ENCODE data around the gene GPI. TPM values are rescaled to one million over a fixed set of nuclear protein-coding genes. Genes with fewer than 3 reads are reported as not detected.
"Not testable (repeated sequence)": the region's sequence is repeated elsewhere in the genome, so short reads cannot be mapped to it uniquely, and the experiment has no call there.

Gene GPI
- total RNA-seq, 1 donor = 102 TPM

GRCh38 chr19:34383599-34383998 lies 18.6 kb downstream of the GPI start:
- DNase-seq (ENCODE audit: low read depth) = no peak

DNA sequence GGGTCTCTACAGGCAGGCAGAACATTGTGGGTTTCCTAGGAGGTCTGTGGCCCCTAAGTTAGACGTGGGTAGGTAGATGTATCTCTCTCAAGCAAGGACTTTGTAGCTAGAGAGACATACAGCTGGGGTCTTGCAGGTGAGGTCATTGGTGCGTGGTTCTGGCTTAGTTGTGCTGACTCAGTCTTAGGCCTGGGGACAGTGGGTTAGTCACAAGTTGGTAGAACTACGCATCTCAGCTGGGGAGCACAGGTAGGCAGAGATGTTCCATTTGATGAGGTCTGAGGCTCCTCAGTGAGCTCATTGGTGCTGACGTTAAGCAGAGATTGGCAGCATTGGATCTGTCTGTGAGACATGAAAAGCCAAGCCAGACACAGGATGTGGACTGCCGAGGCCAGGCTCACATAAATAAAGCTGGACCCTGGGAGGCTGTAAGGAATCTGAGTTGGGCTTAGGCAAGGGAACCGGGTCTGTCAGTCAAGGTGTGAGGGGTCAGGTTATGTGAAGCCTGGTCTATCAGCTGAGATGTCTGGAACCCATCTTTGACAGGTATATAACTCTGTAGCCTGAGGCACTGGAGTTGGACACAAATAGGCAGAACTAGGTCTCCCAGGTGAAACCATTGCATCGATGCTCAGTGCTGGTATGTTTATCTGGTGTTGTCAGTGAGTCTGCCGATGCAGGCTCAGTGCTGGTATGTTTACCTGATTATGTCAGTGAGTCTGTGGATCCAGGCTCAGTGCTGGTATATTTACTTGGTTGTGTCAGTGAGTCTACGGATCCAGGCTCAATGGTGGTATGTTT lies 21.8 kb downstream of the GPI start:
- no peak for DNase-seq (ENCODE audit: low read depth)
- no peak overlapping the region for H3K4me3 ChIP-seq (ENCODE audit: low read depth, low read length)
- TF ChIP-seq, protein P1, sequence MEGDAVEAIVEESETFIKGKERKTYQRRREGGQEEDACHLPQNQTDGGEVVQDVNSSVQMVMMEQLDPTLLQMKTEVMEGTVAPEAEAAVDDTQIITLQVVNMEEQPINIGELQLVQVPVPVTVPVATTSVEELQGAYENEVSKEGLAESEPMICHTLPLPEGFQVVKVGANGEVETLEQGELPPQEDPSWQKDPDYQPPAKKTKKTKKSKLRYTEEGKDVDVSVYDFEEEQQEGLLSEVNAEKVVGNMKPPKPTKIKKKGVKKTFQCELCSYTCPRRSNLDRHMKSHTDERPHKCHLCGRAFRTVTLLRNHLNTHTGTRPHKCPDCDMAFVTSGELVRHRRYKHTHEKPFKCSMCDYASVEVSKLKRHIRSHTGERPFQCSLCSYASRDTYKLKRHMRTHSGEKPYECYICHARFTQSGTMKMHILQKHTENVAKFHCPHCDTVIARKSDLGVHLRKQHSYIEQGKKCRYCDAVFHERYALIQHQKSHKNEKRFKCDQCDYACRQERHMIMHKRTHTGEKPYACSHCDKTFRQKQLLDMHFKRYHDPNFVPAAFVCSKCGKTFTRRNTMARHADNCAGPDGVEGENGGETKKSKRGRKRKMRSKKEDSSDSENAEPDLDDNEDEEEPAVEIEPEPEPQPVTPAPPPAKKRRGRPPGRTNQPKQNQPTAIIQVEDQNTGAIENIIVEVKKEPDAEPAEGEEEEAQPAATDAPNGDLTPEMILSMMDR (IDR thresholded peaks at IDR 0.05; ENCODE audit: insufficient read depth, low read depth, low read length) = no peak

More at GRCh38 chr19:34383599-34383998, 18.6 kb downstream of the GPI start:
- H3K4me3 ChIP-seq (ENCODE audit: low read depth, low read length) = no peak overlapping the region
- TF ChIP-seq, protein P1 (IDR thresholded peaks at IDR 0.05; ENCODE audit: insufficient read depth, low read depth, low read length) = no peak

- no peak for DNase-seq (ENCODE audit: low read depth)
- no peak overlapping the region for H3K4me3 ChIP-seq (ENCODE audit: low read depth, low read length)
- TF ChIP-seq, protein P1 (IDR thresholded peaks at IDR 0.05; ENCODE audit: insufficient read depth, low read depth, low read length) = no peak
These were observed 22.4 kb downstream of the GPI start for GRCh38 chr19:34387446-34387810.

DNA sequence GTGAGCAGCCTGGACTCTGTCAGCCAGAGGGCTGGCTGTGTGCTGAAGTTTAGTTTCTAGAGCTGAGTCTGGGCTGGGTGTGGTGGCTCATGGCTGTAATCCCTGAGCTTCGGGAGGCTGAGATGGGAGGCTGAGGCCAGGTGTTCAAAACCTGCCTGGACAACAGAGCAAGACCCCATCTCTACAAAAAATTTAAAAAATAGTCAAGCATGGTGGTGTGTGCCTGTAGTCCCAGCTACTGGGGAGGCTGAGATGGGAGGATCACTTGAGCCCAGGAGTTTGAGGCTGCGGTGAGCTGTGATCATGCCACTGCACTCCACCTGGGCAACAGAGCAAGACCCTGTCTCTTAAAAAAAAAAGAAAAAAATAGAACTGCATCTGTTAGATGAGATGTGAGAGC lies 23.7 kb downstream of the GPI start:
- H3K4me3 ChIP-seq (ENCODE audit: low read depth, low read length); DNase-seq (ENCODE audit: low read depth): not testable (repeated sequence)

- DNase-seq (ENCODE audit: low read depth) = no peak
- H3K4me3 ChIP-seq (ENCODE audit: low read depth, low read length) = no peak overlapping the region
- TF ChIP-seq, protein P1 (IDR thresholded peaks at IDR 0.05; ENCODE audit: insufficient read depth, low read depth, low read length) = no peak
These were observed 26.8 kb downstream of the GPI start for GRCh38 chr19:34391813-34392212.

GRCh38 chr19:34393031-34393430 lies 28.0 kb downstream of the GPI start:
- TF ChIP-seq, protein P1 (IDR thresholded peaks at IDR 0.05; ENCODE audit: insufficient read depth, low read depth, low read length) = no peak
- no peak overlapping the region for H3K4me3 ChIP-seq (ENCODE audit: low read depth, low read length)
- no peak for DNase-seq (ENCODE audit: low read depth)

- TF ChIP-seq, protein P1 (IDR thresholded peaks at IDR 0.05; ENCODE audit: insufficient read depth, low read depth, low read length) = no peak
- H3K4me3 ChIP-seq (ENCODE audit: low read depth, low read length) = no peak overlapping the region
- DNase-seq (ENCODE audit: low read depth) = no peak
These were observed 28.6 kb downstream of the GPI start for GRCh38 chr19:34393629-34394028.

Measured in fibroblast of villous mesenchyme (primary cell).